ENCODE measurements around the gene GPRC5A. TPM values are rescaled to one million over a fixed set of nuclear protein-coding genes. Genes with fewer than 3 reads are reported as not detected.

GPRC5A gene
- total and polyA plus RNA-seq, 2 experiments from 2014 or later = 0.16 to 0.38 TPM

- TF ChIP-seq, protein P1, sequence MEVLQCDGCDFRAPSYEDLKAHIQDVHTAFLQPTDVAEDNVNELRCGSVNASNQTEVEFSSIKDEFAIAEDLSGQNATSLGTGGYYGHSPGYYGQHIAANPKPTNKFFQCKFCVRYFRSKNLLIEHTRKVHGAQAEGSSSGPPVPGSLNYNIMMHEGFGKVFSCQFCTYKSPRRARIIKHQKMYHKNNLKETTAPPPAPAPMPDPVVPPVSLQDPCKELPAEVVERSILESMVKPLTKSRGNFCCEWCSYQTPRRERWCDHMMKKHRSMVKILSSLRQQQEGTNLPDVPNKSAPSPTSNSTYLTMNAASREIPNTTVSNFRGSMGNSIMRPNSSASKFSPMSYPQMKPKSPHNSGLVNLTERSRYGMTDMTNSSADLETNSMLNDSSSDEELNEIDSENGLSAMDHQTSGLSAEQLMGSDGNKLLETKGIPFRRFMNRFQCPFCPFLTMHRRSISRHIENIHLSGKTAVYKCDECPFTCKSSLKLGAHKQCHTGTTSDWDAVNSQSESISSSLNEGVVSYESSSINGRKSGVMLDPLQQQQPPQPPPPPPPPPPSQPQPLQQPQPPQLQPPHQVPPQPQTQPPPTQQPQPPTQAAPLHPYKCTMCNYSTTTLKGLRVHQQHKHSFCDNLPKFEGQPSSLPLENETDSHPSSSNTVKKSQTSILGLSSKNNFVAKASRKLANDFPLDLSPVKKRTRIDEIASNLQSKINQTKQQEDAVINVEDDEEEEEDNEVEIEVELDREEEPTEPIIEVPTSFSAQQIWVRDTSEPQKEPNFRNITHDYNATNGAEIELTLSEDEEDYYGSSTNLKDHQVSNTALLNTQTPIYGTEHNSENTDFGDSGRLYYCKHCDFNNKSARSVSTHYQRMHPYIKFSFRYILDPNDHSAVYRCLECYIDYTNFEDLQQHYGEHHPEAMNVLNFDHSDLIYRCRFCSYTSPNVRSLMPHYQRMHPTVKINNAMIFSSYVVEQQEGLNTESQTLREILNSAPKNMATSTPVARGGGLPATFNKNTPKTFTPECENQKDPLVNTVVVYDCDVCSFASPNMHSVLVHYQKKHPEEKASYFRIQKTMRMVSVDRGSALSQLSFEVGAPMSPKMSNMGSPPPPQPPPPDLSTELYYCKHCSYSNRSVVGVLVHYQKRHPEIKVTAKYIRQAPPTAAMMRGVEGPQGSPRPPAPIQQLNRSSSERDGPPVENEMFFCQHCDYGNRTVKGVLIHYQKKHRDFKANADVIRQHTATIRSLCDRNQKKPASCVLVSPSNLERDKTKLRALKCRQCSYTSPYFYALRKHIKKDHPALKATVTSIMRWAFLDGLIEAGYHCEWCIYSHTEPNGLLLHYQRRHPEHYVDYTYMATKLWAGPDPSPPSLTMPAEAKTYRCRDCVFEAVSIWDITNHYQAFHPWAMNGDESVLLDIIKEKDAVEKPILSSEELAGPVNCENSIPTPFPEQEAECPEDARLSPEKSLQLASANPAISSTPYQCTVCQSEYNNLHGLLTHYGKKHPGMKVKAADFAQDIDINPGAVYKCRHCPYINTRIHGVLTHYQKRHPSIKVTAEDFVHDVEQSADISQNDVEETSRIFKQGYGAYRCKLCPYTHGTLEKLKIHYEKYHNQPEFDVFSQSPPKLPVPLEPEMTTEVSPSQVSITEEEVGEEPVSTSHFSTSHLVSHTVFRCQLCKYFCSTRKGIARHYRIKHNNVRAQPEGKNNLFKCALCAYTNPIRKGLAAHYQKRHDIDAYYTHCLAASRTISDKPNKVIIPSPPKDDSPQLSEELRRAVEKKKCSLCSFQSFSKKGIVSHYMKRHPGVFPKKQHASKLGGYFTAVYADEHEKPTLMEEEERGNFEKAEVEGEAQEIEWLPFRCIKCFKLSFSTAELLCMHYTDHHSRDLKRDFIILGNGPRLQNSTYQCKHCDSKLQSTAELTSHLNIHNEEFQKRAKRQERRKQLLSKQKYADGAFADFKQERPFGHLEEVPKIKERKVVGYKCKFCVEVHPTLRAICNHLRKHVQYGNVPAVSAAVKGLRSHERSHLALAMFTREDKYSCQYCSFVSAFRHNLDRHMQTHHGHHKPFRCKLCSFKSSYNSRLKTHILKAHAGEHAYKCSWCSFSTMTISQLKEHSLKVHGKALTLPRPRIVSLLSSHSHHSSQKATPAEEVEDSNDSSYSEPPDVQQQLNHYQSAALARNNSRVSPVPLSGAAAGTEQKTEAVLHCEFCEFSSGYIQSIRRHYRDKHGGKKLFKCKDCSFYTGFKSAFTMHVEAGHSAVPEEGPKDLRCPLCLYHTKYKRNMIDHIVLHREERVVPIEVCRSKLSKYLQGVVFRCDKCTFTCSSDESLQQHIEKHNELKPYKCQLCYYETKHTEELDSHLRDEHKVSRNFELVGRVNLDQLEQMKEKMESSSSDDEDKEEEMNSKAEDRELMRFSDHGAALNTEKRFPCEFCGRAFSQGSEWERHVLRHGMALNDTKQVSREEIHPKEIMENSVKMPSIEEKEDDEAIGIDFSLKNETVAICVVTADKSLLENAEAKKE (CRISPR knock-in tag; IDR thresholded peaks at IDR 0.05) = no peak
- no peak for TF ChIP-seq EZH2phosphoT487 (IDR thresholded peaks at IDR 0.05; ENCODE audit: unreplicated experiment)
Measured at GRCh38 chr12:12929696-12930095, 38.3 kb downstream of the GPRC5A start (continued).

GRCh38 chr12:12930633-12931219, 39.4 kb downstream of the GPRC5A start:
- H3K4me1 ChIP-seq (ENCODE audit: insufficient read depth) = peaks cover under 1% of the 10 kb centered on the region; the same call in 1 of the 2 replicates
- Mint-ChIP-seq H3K9me3 (no peaks in the 10 kb centered on the region), H3K27me3 (ENCODE audit: insufficient read depth, low read depth, poor library complexity) (peaks cover 2% of the 10 kb centered on the region), H3K36me3 (ENCODE audit: low read depth) (peaks cover 2% of the 10 kb centered on the region; the same call in 1 of the 3 replicates), H3K4me1 (peaks cover 5% of the 10 kb centered on the region), H3K4me3 (no peak overlapping the region), H3K27ac (no peak overlapping the region)
- H3K9me2 ChIP-seq (ENCODE audit: insufficient read depth) = no peaks in the 10 kb centered on the region
- H3K4me2 ChIP-seq = no peak overlapping the region
- H3K79me2 ChIP-seq (replicated peaks; ENCODE audit: insufficient read depth) = no peaks in the 10 kb centered on the region
- H3F3A ChIP-seq (replicated peaks; ENCODE audit: low read depth) = no peaks in the 10 kb centered on the region
- no peak overlapping the region for H3K4me3 ChIP-seq
- no peak overlapping the region for H2AFZ ChIP-seq
- H4K20me1 ChIP-seq (replicated peaks; ENCODE audit: insufficient read depth) = no peaks in the 10 kb centered on the region
- H3K27ac ChIP-seq (ENCODE audit: low read depth) = no peak overlapping the region
- no peaks in the 10 kb centered on the region for H3K36me3 ChIP-seq (ENCODE audit: insufficient read depth)
- H3K27me3 ChIP-seq (ENCODE audit: insufficient read depth) = no peaks in the 10 kb centered on the region
- ATAC-seq (no peak), DNase-seq (ENCODE audit: low spot score) (no peak)
- TF ChIP-seq, protein P2, sequence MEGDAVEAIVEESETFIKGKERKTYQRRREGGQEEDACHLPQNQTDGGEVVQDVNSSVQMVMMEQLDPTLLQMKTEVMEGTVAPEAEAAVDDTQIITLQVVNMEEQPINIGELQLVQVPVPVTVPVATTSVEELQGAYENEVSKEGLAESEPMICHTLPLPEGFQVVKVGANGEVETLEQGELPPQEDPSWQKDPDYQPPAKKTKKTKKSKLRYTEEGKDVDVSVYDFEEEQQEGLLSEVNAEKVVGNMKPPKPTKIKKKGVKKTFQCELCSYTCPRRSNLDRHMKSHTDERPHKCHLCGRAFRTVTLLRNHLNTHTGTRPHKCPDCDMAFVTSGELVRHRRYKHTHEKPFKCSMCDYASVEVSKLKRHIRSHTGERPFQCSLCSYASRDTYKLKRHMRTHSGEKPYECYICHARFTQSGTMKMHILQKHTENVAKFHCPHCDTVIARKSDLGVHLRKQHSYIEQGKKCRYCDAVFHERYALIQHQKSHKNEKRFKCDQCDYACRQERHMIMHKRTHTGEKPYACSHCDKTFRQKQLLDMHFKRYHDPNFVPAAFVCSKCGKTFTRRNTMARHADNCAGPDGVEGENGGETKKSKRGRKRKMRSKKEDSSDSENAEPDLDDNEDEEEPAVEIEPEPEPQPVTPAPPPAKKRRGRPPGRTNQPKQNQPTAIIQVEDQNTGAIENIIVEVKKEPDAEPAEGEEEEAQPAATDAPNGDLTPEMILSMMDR (conservative IDR thresholded peaks at IDR 0.05; ENCODE audit: low read depth in 2 of 2) = no peak
- TF ChIP-seq REST (IDR thresholded peaks at IDR 0.05; ENCODE audit: unreplicated experiment) = no peak
- TF ChIP-seq STAT1 (IDR thresholded peaks at IDR 0.05; ENCODE audit: unreplicated experiment) = no peak
- no peak for TF ChIP-seq ZNF114 (CRISPR knock-in tag; IDR thresholded peaks at IDR 0.05)

Measured in GM23338 (cell line).